ENCODE results near the gene UNC5CL.

DNA sequence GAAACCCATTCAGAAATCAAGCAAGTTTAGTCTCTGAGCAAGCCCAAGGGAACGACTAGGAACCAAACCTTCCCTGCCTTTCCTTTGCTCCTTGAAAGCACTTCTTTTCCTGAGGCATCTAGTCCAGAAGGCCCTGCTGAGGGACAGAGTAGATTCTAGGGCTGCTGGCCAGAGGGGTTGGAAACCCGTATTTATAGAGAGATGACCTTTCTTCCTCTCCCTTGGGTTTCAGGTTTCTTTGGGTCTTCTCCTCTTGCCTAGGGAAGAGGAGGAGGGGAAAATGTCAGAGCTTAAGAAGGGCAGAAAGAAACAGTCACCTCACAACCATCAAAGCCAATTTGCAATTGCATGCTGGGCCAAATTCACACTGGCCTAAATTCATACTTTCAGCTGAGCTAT lies 19.8 kb upstream of the UNC5CL start:
- TF ChIP-seq CTCF (IDR thresholded peaks at IDR 0.05) (no peak), EZH2 (IDR thresholded peaks at IDR 0.05; ENCODE audit: borderline replicate concordance, insufficient read depth, low read depth, low read length, poor library complexity, severe bottlenecking) (no peak)
